Measurements from ENCODE around the gene ZNF79. TPM values are rescaled to one million over a fixed set of nuclear protein-coding genes. Genes with fewer than 3 reads are reported as not detected.

ZNF79 gene
- total and polyA plus RNA-seq, 2 of the 4 experiments (the other 2 are of a cell fraction) = 5.6 to 15.4 TPM

DNA sequence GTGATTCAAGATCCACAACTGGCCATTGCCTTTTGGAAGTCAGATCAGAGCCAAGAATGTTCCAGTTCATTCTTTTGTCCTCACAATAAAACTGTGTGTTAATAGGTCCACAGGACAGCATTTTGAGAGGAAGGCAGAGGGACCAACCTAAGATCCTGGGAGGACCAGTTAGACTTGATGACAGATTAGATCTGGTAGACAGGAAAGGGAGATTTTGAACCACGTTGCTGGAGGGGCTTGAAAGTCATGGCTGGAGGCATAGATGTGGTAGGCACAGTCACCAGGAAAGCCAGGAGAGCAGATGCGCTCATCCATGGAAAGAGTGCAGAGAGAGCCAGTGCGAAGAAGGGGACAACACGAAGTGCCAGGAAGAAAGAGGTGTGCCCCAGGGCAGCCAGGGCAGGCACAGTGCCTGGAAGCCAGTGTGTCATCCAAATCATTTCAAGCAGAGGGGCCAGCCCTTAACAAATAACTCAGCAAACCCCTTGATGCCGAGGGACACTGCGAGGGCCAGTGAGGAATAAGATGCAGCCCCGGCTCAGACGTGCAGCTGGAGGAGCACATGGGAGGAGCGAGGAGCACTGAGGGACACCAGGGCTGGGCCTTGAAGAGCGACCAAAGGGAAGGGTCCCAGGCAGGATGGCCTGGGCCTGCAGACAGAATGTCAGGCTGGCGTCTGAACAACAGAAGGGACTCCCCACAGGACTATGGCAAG lies 40.0 kb upstream of the ZNF79 start:
- peaks cover 9% of the 10 kb centered on the region; the same call in 1 of the 2 replicates for H4K20me1 ChIP-seq (ENCODE audit: insufficient read depth, low read length)
- peaks cover 28% of the 10 kb centered on the region for H3K27me3 ChIP-seq (ENCODE audit: control insufficient read depth, insufficient read depth, low read length)
- H3K4me3 ChIP-seq (ENCODE audit: insufficient read depth, low read depth, low read length) = no peak overlapping the region
- no peak overlapping the region for H4K5ac ChIP-seq (ENCODE audit: low read depth, low read length)
- H3K18ac ChIP-seq (ENCODE audit: low read depth, low read length) = no peak overlapping the region
- ATAC-seq (ENCODE audit: low read depth) = no peak
- H2BK20ac ChIP-seq (ENCODE audit: low read depth, low read length) = no peak overlapping the region
- 84% methylated on average over 5 of the region's 11 CpGs; no CpG with 5 or more reads in 1 of the 2 experiments for WGBS, 2 experiments (ENCODE audit: extremely low coverage in 2 of 2, insufficient read length in 1 of 2)
- ChIA-PET CTCF (no interaction called here), POLR2A (ENCODE audit: unreplicated experiment) (no interaction called here)
- H2BK120ac ChIP-seq (ENCODE audit: low read depth, low read length) = no peak overlapping the region
- in situ Hi-C loops (cut with MboI; ENCODE audit: low sequenced_read_pairs) = loop anchor here (25.0 kb wide), 1 partner anchor 447 kb away; no protein-coding TSS in a partner anchor
- H3K9me1 ChIP-seq (ENCODE audit: insufficient read depth, low read length) = peaks cover 6% of the 10 kb centered on the region; the same call in 1 of the 2 replicates
- dilution Hi-C loops (cut with HindIII; ENCODE audit: low sequenced_read_pairs, unreplicated experiment) = no loop called here
- H3K4me1 ChIP-seq (ENCODE audit: control insufficient read depth, insufficient read depth, low read length) = peaks cover 5% of the 10 kb centered on the region
- H4K91ac ChIP-seq (ENCODE audit: insufficient read depth, low read depth, low read length) = no peak overlapping the region
- H3K27ac ChIP-seq (ENCODE audit: insufficient read depth, low read length) = no peak overlapping the region
- intact Hi-C loops (cut with micrococcal nuclease) = no loop called here
- no peak overlapping the region for H4K8ac ChIP-seq (ENCODE audit: low read depth in 2 of 2, low read length in 2 of 2)
- H3K9me3 ChIP-seq (ENCODE audit: control insufficient read depth, insufficient read depth, low read length) = peaks cover 2% of the 10 kb centered on the region; the same call in 1 of the 2 replicates
- no TSS peak for BruUV-seq (replicated peaks)
- no peak overlapping the region for H3K4ac ChIP-seq (ENCODE audit: low read depth, low read length)
- DNase-seq = no peak
- H3K14ac ChIP-seq (replicated peaks; ENCODE audit: low read depth, low read length) = no peak overlapping the region
- no peak overlapping the region for H3K23ac ChIP-seq (ENCODE audit: low read depth, low read length)
- H2AK9ac ChIP-seq (replicated peaks; ENCODE audit: low read depth, low read length, poor library complexity) = no peak overlapping the region
- H2AK5ac ChIP-seq (ENCODE audit: low read depth, low read length) = no peak overlapping the region
- no peak overlapping the region for H3K9ac ChIP-seq (ENCODE audit: low read depth, low read length)
- no peak overlapping the region for H3K4me2 ChIP-seq (ENCODE audit: low read depth, low read length)
- H3K56ac ChIP-seq (ENCODE audit: extremely low read depth, insufficient read depth, low read length) = no peak overlapping the region
- TF ChIP-seq RAD21 (IDR thresholded peaks at IDR 0.05; ENCODE audit: low read length) (no peak), CHD1 (IDR thresholded peaks at IDR 0.05; ENCODE audit: low read depth, low read length) (no peak), RCOR1 (IDR thresholded peaks at IDR 0.05; ENCODE audit: insufficient replicate concordance, low read length) (no peak), SMC3 (IDR thresholded peaks at IDR 0.05; ENCODE audit: low read depth, low read length) (no peak), POLR2A (IDR thresholded peaks at IDR 0.05; ENCODE audit: low read depth, low read length) (no peak), MXI1 (IDR thresholded peaks at IDR 0.05; ENCODE audit: borderline replicate concordance, low read depth, low read length) (no peak), RFX5 (IDR thresholded peaks at IDR 0.05; ENCODE audit: low read depth, low read length) (no peak)
- TF ChIP-seq, protein P1, sequence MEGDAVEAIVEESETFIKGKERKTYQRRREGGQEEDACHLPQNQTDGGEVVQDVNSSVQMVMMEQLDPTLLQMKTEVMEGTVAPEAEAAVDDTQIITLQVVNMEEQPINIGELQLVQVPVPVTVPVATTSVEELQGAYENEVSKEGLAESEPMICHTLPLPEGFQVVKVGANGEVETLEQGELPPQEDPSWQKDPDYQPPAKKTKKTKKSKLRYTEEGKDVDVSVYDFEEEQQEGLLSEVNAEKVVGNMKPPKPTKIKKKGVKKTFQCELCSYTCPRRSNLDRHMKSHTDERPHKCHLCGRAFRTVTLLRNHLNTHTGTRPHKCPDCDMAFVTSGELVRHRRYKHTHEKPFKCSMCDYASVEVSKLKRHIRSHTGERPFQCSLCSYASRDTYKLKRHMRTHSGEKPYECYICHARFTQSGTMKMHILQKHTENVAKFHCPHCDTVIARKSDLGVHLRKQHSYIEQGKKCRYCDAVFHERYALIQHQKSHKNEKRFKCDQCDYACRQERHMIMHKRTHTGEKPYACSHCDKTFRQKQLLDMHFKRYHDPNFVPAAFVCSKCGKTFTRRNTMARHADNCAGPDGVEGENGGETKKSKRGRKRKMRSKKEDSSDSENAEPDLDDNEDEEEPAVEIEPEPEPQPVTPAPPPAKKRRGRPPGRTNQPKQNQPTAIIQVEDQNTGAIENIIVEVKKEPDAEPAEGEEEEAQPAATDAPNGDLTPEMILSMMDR (conservative IDR thresholded peaks at IDR 0.05; ENCODE audit: low read depth, low read length) = no peak
- TF ChIP-seq, protein P2, sequence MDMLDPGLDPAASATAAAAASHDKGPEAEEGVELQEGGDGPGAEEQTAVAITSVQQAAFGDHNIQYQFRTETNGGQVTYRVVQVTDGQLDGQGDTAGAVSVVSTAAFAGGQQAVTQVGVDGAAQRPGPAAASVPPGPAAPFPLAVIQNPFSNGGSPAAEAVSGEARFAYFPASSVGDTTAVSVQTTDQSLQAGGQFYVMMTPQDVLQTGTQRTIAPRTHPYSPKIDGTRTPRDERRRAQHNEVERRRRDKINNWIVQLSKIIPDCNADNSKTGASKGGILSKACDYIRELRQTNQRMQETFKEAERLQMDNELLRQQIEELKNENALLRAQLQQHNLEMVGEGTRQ (IDR thresholded peaks at IDR 0.05; ENCODE audit: low read depth, low read length) = no peak
- TF ChIP-seq, protein P3, sequence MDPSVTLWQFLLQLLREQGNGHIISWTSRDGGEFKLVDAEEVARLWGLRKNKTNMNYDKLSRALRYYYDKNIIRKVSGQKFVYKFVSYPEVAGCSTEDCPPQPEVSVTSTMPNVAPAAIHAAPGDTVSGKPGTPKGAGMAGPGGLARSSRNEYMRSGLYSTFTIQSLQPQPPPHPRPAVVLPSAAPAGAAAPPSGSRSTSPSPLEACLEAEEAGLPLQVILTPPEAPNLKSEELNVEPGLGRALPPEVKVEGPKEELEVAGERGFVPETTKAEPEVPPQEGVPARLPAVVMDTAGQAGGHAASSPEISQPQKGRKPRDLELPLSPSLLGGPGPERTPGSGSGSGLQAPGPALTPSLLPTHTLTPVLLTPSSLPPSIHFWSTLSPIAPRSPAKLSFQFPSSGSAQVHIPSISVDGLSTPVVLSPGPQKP (IDR thresholded peaks at IDR 0.05; ENCODE audit: borderline replicate concordance, low read depth, low read length) = no peak
- H2BK15ac ChIP-seq (ENCODE audit: low read depth, low read length) = no peak overlapping the region
- no peak overlapping the region for H2BK5ac ChIP-seq (ENCODE audit: low read depth, low read length, poor library complexity, severe bottlenecking)
- no peaks in the 10 kb centered on the region for H3K36me3 ChIP-seq (ENCODE audit: control insufficient read depth, insufficient read depth, low read length)
- H2AFZ ChIP-seq (replicated peaks; ENCODE audit: low read length, poor library complexity) = no peak overlapping the region
- no peaks in the 10 kb centered on the region for H3K79me1 ChIP-seq (ENCODE audit: low read depth in 1 of 2, low read length in 2 of 2)

Measured in IMR-90 (cell line).